ENCODE data around the gene ALG6.
"Not testable (repeated sequence)": the region's sequence is repeated elsewhere in the genome, so short reads cannot be mapped to it uniquely, and the experiment has no call there.

ALG6 gene

GRCh38 chr1:63352736-63353135 lies 14.7 kb upstream of the ALG6 start:
- no peak overlapping the region for H3K4me3 ChIP-seq (replicated peaks; ENCODE audit: low read depth, low read length)
- TF ChIP-seq CTCF (IDR thresholded peaks at IDR 0.05; ENCODE audit: low read depth, low read length, missing control alignments) = no peak
- no peak for DNase-seq (ENCODE audit: extremely low read depth, low read depth)

GRCh38 chr1:63356234-63356633 lies 11.2 kb upstream of the ALG6 start:
- not testable (repeated sequence) for DNase-seq (ENCODE audit: extremely low read depth, low read depth); H3K4me3 ChIP-seq (replicated peaks; ENCODE audit: low read depth, low read length)

- no peak for DNase-seq (ENCODE audit: extremely low read depth, low read depth)
- no peak overlapping the region for H3K4me3 ChIP-seq (replicated peaks; ENCODE audit: low read depth, low read length)
- TF ChIP-seq CTCF (IDR thresholded peaks at IDR 0.05; ENCODE audit: low read depth, low read length, missing control alignments) = no peak
Observed at GRCh38 chr1:63359561-63359960, 7.9 kb upstream of the ALG6 start.

GRCh38 chr1:63362073-63362472 lies 5.4 kb upstream of the ALG6 start:
- DNase-seq (ENCODE audit: extremely low read depth, low read depth) = no peak
- TF ChIP-seq CTCF (IDR thresholded peaks at IDR 0.05; ENCODE audit: low read depth, low read length, missing control alignments) = no peak
- no peak overlapping the region for H3K4me3 ChIP-seq (replicated peaks; ENCODE audit: low read depth, low read length)

GRCh38 chr1:63362578-63362977 lies 4.8 kb upstream of the ALG6 start:
- DNase-seq (ENCODE audit: extremely low read depth, low read depth) = no peak
- no peak for TF ChIP-seq CTCF (IDR thresholded peaks at IDR 0.05; ENCODE audit: low read depth, low read length, missing control alignments)
- no peak overlapping the region for H3K4me3 ChIP-seq (replicated peaks; ENCODE audit: low read depth, low read length)

GRCh38 chr1:63363014-63363413 lies 4.4 kb upstream of the ALG6 start:
- H3K4me3 ChIP-seq (replicated peaks; ENCODE audit: low read depth, low read length) = no peak overlapping the region
- no peak for TF ChIP-seq CTCF (IDR thresholded peaks at IDR 0.05; ENCODE audit: low read depth, low read length, missing control alignments)
- DNase-seq (ENCODE audit: extremely low read depth, low read depth) = no peak

- TF ChIP-seq CTCF (IDR thresholded peaks at IDR 0.05; ENCODE audit: low read depth, low read length, missing control alignments) = no peak
- H3K4me3 ChIP-seq (replicated peaks; ENCODE audit: low read depth, low read length) = peak overlapping the region; percentile 96
- DNase-seq (ENCODE audit: extremely low read depth, low read depth) = no peak
Observed at GRCh38 chr1:63366908-63367214, 566 bp upstream of the ALG6 start.
